D721Med (cell line): ENCODE results near the gene NFAT5.

ENCODE experiments used
- DNase-seq: peaks from one replicate; pipeline ENCODE4 v3.0.0; 2011; ENCODE audit warnings: low spot score; ENCODE audit not compliant: insufficient read length
- FAIRE-seq: peaks from 2 replicates; lab custom pipeline; 2011; peaks lifted over from hg19 to GRCh38; lab: Jason Lieb, UNC
- CTCF ChIP-seq: IDR thresholded peaks from 2 replicates; pipeline ENCODE4 v1.5.1; 2012; ENCODE audit warnings: mild to moderate bottlenecking, control low read depth; ENCODE audit not compliant: insufficient read depth; ENCODE audit errors: missing control alignments

Gene NFAT5

GRCh38 chr16:69601250-69601649, 35.5 kb downstream of the NFAT5 start:
- DNase-seq: no peak
- TF ChIP-seq CTCF: no peak
- no peak for FAIRE-seq

GRCh38 chr16:69606985-69607384, 41.2 kb downstream of the NFAT5 start:
- no peak for FAIRE-seq
- no peak for TF ChIP-seq CTCF
- DNase-seq: no peak

DNA sequence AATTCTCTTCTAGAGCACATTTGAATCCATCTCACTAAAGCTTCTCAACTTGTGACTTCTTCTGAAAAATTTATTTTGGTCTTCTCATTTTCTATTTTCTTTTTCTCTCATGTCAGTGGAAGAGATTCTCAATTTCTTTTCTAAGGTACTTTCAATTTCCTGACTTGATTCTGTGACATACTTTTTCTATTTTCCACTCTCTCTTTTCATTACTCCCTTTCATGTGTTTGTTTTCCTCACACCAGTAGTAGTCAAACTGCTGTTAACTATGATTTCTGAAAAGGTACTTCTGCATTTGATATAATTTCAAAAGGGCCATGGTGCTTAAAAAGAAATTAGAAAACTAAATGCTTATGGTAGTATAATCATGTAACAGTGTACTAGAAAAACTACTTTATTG, 41.9 kb downstream of the NFAT5 start:
- FAIRE-seq (no peak), DNase-seq (no peak)
- TF ChIP-seq CTCF: no peak

DNA sequence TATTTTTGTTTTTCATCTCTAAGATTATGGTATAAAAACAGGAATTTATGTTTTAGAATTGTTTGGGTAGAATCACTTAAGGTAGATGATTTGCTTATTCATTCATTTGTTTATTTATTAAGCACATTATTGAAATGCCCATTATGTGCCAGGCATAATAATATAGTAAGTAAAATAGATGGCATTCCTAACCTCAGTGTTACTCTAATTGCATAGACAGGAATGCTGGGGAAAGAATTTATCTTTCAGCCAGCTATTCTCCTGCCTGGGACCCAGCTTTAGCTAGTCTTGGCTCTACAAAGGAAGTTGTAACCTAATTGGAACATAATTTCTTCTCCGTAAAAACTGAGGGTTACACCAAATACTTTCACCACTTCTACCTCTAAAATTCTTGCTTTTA, 44.6 kb downstream of the NFAT5 start:
- FAIRE-seq (no peak), DNase-seq (no peak)
- no peak for TF ChIP-seq CTCF

GRCh38 chr16:69611103-69611640, 45.4 kb downstream of the NFAT5 start:
- FAIRE-seq (no peak), DNase-seq (no peak)
- TF ChIP-seq CTCF: no peak

DNA sequence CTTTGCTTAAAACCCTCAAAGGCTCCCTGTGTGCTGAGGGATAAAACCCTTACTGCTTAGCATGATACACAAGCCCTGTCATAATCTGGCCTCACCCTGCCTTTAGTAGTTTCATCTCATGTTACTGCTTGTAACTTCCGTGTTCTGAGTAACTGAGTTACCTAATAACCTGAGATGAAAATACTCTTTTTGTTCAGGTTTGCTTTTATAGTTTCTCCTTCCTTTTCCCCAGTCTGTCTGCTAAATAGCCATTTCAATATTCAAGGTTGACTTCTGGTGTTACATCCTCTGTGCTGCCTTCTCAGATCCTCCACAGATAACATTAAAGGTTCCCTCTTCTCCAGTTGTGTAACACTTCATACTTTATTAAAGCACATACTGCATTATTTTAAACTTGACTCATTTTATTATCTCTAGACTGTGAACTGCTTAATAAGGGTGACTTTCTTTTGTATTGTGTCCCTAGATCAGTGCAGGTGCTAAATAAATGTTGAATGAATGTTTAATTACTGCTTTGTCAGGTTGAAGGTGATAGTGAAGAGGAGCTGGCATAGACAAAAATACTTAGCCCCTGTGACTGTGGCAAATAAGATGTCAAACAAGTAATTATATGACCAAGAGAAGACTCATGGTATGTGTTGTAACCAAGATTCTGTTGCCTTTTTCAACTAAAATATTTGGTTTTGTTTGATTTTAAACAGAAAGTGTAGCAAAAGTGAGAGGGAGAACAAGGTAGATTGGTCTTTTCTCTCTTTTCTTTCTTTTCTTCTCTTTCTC, 47.8 kb downstream of the NFAT5 start:
- TF ChIP-seq CTCF: no peak
- DNase-seq (no peak), FAIRE-seq (no peak)

DNA sequence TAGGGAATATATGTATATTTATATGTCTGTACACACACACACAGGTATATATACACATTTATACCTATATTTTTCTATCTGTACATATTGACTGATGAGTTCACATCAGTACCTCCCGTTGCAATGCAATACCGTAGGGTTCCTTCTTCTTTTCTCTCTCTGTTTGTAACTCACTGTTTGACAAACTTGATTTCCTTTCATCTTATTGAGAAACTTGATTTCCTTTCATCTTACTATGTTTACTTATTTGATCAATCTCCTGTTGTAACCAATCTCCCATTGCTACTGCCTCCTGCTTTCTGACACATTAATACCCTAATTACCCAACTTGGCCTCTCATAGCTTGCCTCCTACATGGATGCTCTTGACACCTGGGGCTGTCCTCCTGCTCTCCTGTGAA, 49.8 kb downstream of the NFAT5 start:
- DNase-seq (no peak), FAIRE-seq (no peak)
- no peak for TF ChIP-seq CTCF
